Measurements from ENCODE around the gene PAM.

PAM gene

GRCh38 chr5:102832445-102832844 lies 77.3 kb downstream of the PAM start:
- TF ChIP-seq EZH2phosphoT487 (conservative IDR thresholded peaks at IDR 0.05; ENCODE audit: low read length) (no peak), CTCF (IDR thresholded peaks at IDR 0.05; ENCODE audit: insufficient read depth, low read length, poor library complexity, severe bottlenecking) (no peak)
- Histone ChIP-seq H3K36me3 (ENCODE audit: low read length) (no peaks in the 10 kb centered on the region), H3K27ac (ENCODE audit: low read depth, low read length) (no peak overlapping the region)

GRCh38 chr5:102833146-102833545 lies 78.0 kb downstream of the PAM start:
- Histone ChIP-seq H3K36me3 (ENCODE audit: low read length) (no peaks in the 10 kb centered on the region), H2AFZ (ENCODE audit: low read depth, low read length, severe bottlenecking) (no peak overlapping the region), H3K9me3 (ENCODE audit: insufficient read depth, low read length) (no peaks in the 10 kb centered on the region), H3K27me3 (ENCODE audit: low read length) (no peaks in the 10 kb centered on the region), H3K4me3 (ENCODE audit: insufficient read depth, low read length, poor library complexity, severe bottlenecking) (no peak overlapping the region), H3K4me2 (ENCODE audit: low read depth, low read length, poor library complexity, severe bottlenecking) (no peak overlapping the region), H4K20me1 (ENCODE audit: low read depth, low read length) (no peaks in the 10 kb centered on the region), H3F3A (ENCODE audit: insufficient read depth) (no peaks in the 10 kb centered on the region), H3K9ac (ENCODE audit: low read length) (no peak overlapping the region), H3K9me2 (replicated peaks; ENCODE audit: insufficient read depth, low read length) (no peaks in the 10 kb centered on the region), H3K79me2 (ENCODE audit: insufficient read depth, low read length) (no peaks in the 10 kb centered on the region), H3K27ac (ENCODE audit: low read depth, low read length) (no peak overlapping the region)
- TF ChIP-seq EZH2phosphoT487 (conservative IDR thresholded peaks at IDR 0.05; ENCODE audit: low read length) (no peak), CTCF (IDR thresholded peaks at IDR 0.05; ENCODE audit: insufficient read depth, low read length, poor library complexity, severe bottlenecking) (no peak)

More at GRCh38 chr5:102832445-102832844, 77.3 kb downstream of the PAM start:
- Histone ChIP-seq H4K20me1 (ENCODE audit: low read depth, low read length) (no peaks in the 10 kb centered on the region), H3K4me2 (ENCODE audit: low read depth, low read length, poor library complexity, severe bottlenecking) (no peak overlapping the region), H3K9ac (ENCODE audit: low read length) (no peak overlapping the region), H3K27me3 (ENCODE audit: low read length) (no peaks in the 10 kb centered on the region), H2AFZ (ENCODE audit: low read depth, low read length, severe bottlenecking) (no peak overlapping the region), H3K9me3 (ENCODE audit: insufficient read depth, low read length) (no peaks in the 10 kb centered on the region), H3K79me2 (ENCODE audit: insufficient read depth, low read length) (no peaks in the 10 kb centered on the region), H3F3A (ENCODE audit: insufficient read depth) (no peaks in the 10 kb centered on the region), H3K4me3 (ENCODE audit: insufficient read depth, low read length, poor library complexity, severe bottlenecking) (no peak overlapping the region), H3K9me2 (replicated peaks; ENCODE audit: insufficient read depth, low read length) (no peaks in the 10 kb centered on the region)

- Histone ChIP-seq H3K9me3 (ENCODE audit: insufficient read depth, low read length) (no peaks in the 10 kb centered on the region), H3K79me2 (ENCODE audit: insufficient read depth, low read length) (no peaks in the 10 kb centered on the region), H3K4me2 (ENCODE audit: low read depth, low read length, poor library complexity, severe bottlenecking) (no peak overlapping the region), H3K27ac (ENCODE audit: low read depth, low read length) (no peak overlapping the region), H3K36me3 (ENCODE audit: low read length) (no peaks in the 10 kb centered on the region), H3K9ac (ENCODE audit: low read length) (no peak overlapping the region), H2AFZ (ENCODE audit: low read depth, low read length, severe bottlenecking) (no peak overlapping the region), H3K4me3 (ENCODE audit: insufficient read depth, low read length, poor library complexity, severe bottlenecking) (no peak overlapping the region), H3K9me2 (replicated peaks; ENCODE audit: insufficient read depth, low read length) (no peaks in the 10 kb centered on the region), H3K27me3 (ENCODE audit: low read length) (no peaks in the 10 kb centered on the region), H4K20me1 (ENCODE audit: low read depth, low read length) (no peaks in the 10 kb centered on the region), H3F3A (ENCODE audit: insufficient read depth) (no peaks in the 10 kb centered on the region)
- no peak for TF ChIP-seq EZH2phosphoT487 (conservative IDR thresholded peaks at IDR 0.05; ENCODE audit: low read length)
- no peak for TF ChIP-seq CTCF (IDR thresholded peaks at IDR 0.05; ENCODE audit: insufficient read depth, low read length, poor library complexity, severe bottlenecking)
Observed at GRCh38 chr5:102834438-102834964, 79.4 kb downstream of the PAM start.
